MV-4-11 (cell line): ENCODE measurements around the gene RALGPS1.

Experiments used
- DNase-seq: peaks from one replicate; lab custom pipeline; 2025; lab: John Stamatoyannopoulos, UW

RALGPS1 gene

DNA sequence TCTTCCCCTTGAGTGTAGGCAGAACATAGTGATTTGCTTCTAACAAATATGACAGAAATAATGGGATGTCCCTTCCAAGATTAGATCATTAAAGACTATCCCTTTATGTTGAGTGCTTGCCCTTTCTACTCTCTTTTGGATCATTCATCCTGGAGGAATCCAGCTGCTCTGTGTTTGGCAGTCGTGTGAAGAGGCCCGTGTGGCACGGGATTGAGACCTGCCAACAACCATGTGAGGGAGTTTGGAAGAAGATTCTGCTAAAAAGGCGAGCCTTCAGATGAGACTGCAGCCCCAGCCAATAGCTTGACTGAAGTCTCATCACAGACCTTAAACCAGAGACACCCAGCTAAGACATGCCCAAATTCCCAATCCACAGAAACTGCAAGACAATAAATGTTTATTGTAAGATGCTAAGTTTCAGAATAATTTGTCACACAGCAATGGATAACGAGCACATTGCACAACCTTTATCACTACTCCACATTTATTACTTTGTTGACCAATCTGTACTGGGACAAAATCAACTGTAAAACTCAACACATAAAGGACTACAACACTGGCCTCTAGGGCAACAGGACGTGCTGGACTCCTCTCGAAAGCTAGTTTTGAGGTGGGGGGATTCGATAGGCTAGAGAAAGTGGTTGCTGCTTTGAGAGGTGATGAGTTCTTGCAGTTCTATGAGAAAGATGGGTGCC lies 165.0 kb downstream of the RALGPS1 start:
- no peak for DNase-seq

GRCh38 chr9:127081250-127082185 lies 166.9 kb downstream of the RALGPS1 start:
- no peak for DNase-seq

DNA sequence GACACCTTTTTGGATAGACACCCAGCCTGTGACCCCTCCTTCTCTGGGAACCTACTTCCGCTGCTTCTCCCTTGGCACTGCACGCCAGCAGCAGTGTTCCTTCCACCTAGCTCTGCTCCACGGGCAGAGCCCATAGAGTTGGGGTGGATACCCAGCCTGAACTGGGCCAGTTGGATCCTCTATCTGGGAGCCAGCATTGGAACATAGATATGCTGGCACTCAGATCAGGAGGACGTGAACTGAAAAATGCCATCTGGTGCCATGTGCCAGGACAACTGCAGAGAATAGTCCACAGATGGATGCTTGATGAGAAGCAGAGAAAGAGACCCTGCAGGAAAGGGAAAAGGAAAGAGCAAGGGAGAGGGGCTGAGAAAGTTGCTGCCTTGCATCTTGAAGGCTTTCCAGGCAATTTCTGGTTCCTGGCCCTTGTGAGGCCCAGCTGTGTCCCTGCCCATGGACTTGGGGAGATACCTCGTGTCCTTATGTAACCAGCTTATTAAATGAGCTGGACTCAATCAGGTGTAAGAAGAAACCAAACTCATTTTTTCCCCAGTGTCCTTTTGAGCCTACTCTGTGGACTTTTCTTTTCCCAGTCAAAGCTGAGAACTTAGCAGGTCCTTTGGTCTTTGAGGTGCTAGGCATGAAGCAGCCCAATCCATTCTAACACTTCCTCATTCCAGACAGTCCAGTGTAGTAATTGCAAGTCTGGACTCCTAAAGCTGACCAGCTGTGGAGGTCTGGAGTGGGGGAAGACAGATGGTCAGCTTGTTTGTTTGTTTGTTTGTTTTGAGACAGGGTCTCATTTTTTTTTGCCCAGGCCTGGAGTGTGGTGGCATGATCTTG lies 168.8 kb downstream of the RALGPS1 start:
- DNase-seq = no peak

DNA sequence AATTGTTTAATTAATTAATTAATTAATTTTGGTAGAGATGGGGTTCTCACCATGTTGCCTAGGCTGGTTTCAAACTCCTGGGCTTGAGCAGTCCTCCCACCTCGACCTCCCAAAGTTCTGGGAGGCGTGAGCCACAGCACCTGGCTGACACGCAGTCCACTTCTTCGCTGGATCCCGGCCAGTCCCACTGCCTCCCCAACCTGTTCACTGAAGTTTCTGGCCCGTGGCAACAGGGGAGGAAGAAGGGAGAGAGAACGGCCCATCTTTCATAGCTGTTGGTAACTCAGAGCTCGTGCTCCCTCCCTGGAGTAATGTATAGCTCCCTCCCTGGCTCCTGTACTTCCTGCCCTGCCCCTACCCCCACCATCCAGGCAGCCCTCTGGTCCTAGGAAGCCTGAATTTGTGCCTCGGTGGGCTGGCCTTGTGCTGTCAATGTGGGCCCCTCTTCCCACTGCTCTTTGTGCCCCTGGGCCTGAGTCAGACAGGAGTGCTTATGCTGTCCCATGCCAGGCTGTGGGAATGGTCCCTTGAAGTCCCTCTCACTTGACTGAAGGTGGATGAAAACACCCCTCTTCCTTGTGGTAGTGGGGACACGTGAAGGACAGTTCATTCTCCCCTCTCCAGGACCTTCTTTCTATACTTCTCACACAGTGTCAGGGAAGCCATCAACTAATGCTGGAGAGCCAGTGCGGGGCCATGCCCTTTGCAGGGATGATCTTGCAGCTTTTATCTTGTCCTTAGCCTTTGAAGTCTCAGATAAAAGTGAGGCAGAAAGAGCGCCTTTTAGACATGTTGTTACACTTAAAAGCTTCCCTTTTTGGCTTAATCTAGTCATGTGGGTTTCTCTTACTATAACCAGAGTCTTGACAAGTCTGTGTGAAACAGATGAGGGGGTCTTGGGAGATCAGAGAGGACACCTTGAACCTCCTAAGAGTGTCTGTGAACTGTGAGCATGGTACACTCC lies 169.8 kb downstream of the RALGPS1 start:
- DNase-seq = no peak

- DNase-seq = no peak
Observed at GRCh38 chr9:127085186-127085585, 170.6 kb downstream of the RALGPS1 start.

DNA sequence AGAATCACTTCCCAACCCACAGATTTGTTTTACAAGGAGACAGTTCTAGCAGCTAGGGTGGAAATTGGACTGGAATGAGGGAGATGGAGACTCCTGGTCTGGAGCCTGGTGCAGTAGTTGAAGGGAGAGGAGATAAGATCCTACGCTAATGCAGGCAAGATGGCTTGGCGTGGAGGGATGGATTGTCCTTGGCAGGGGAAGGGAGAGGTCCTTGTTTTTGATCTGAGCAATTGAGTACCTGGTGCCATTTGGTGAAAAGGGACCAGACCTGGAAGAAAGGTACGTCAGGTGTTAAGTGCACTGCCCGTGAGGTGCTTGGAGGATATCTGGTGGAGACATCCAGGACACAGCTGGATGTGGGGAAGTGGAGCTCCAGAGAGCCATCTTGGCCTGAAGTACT lies 172.2 kb downstream of the RALGPS1 start:
- DNase-seq = no peak

GRCh38 chr9:127087411-127087810 lies 172.8 kb downstream of the RALGPS1 start:
- DNase-seq = no peak

DNA sequence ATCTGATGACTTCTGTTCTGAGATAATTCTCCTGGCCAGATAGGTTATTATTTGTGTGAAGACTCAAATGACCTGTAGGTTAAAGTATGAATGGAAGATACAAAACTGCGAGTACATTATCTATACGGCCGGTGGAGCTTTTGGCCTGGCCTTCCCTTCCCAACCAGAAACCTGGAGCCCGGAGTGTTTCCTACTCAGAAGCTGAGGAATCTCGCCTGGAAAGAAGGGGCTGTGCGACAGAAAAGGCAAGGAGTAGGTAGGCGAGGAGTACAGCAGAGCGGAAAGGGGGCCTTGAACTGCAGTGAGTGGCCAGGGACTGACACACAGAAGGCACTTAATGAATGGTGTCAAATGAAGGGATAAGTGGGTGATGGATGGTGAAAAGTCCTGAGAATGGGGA lies 173.3 kb downstream of the RALGPS1 start:
- no peak for DNase-seq

- DNase-seq = no peak
Observed at GRCh38 chr9:127088724-127089615, 174.4 kb downstream of the RALGPS1 start.

GRCh38 chr9:127089631-127090081 lies 175.1 kb downstream of the RALGPS1 start:
- no peak for DNase-seq

DNA sequence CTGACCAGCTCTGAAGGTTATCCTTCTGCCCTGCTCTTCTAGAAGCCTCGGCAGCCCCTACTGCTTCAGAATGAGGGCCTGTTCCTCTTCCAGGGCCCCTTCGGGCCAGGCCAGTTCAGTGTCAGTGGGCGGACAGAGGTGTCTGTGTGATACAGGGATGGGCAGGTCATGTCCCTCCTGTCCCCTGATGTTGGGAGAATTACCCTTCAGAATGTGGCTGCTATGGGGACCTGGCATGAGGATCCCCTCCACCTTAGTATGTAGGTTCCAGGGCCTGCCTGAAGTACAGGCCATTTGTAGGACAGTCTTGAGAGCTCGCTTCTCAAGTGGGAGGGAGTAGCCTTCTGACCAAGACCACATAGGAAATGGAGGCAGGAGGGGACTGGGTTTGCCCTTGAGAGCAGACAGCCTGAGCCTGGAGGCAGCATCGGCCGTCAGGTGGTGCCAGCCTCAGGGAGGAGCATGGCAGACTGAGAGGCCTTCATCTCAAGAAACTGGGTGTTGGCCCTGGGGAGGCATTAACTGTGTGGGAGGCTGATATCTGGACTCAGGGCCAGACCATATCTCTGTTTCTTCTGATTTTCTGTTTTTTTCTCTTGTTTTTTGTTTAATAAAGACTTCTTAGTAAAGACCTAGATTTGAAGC lies 175.9 kb downstream of the RALGPS1 start:
- no peak for DNase-seq

- no peak for DNase-seq
Observed at GRCh38 chr9:127091526-127091925, 176.9 kb downstream of the RALGPS1 start.

DNA sequence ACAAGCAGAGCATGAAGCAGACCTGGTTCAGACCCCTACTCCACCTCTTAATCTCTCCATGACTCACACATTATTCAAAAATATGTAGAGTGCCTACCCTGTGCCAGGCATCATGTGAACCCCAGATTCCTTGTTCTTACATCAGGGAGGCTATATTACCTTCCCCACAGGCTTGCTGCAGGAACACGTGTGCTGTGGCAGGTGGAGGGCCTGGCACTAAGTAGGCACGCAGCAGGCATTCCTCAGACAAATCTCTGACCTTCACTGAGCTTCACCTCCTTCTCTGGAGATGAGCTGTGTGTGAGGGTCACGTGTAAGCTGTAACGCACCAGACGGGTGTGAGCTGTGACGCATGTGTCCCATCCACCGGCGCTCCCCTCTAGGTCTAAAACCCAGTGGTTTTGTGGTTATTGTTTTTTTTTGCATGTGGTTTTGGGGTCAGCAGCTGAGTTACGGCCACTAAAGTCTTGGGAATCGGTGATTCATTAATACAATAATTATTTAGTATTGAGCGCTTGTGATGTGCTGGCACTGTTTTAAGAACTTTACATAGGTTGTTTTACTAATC lies 177.5 kb downstream of the RALGPS1 start:
- DNase-seq = peak; percentile 4

GRCh38 chr9:127093319-127094020 lies 178.9 kb downstream of the RALGPS1 start:
- no peak for DNase-seq

DNA sequence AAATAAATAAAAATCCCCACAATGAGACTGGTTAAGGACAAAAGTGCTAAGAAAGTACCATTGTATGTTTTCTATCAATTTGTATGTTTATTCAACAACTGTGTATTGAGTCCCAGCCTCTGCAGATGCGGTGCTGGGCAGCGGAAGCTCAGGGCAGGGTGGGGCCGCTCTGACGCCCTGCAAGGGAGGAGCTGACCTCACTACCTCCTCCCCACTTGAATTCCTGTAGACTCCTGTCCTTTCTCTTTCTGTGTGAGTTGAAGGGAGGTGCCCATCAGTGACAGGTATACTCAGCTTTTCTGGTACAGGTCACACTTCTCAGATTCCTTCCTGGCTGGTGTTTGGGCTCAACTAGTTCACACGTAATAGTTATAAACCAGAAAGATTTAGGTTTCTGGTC lies 180.8 kb downstream of the RALGPS1 start:
- DNase-seq = no peak

- no peak for DNase-seq
Observed at GRCh38 chr9:127096208-127096607, 181.6 kb downstream of the RALGPS1 start.

GRCh38 chr9:127097683-127098082 lies 183.1 kb downstream of the RALGPS1 start:
- DNase-seq = no peak

GRCh38 chr9:127098916-127099553 lies 184.5 kb downstream of the RALGPS1 start:
- DNase-seq = no peak
